Liver (tissue), 9 donors: ENCODE data around the gene RCL1. TPM values are rescaled to one million over a fixed set of nuclear protein-coding genes. Genes with fewer than 3 reads are reported as not detected.

Experiments used
- DNase-seq: peaks from one replicate; pipeline ENCODE4 v3.0.0-alpha.2; 2017; ENCODE audit warnings: low spot score
- H3K27ac ChIP-seq, 2 donors: one replicate each; pipeline ENCODE4 v1.7.0; 2013; ENCODE audit warnings: inconsistent platforms in 2 of 2, low read length in 2 of 2, control low read depth in 1 of 2, low read depth in 1 of 2, mild to moderate bottlenecking in 1 of 2
- H3K27me3 ChIP-seq, 4 donors: one replicate each; pipeline versions ENCODE4 v1.6.1 to v1.7.0; 2013; ENCODE audit warnings: low read length in 3 of 4, inconsistent platforms in 1 of 4, mild to moderate bottlenecking in 1 of 4, moderate library complexity in 1 of 4; ENCODE audit not compliant: control insufficient read depth in 4 of 4, insufficient read depth in 4 of 4
- H3K36me3 ChIP-seq, 4 donors: one replicate each; pipeline versions ENCODE4 v1.6.1 to v1.7.0; 2013; ENCODE audit warnings: low read length in 3 of 4, mild to moderate bottlenecking in 3 of 4, low read depth in 1 of 4, moderate library complexity in 1 of 4; ENCODE audit not compliant: control insufficient read depth in 4 of 4, insufficient read depth in 3 of 4
- H3K4me1 ChIP-seq, 4 donors: one replicate each; pipeline versions ENCODE4 v1.6.1 to v1.7.0; 2013; ENCODE audit warnings: low read length in 3 of 4, mild to moderate bottlenecking in 3 of 4, moderate library complexity in 1 of 4; ENCODE audit not compliant: control insufficient read depth in 4 of 4, insufficient read depth in 4 of 4
- H3K4me3 ChIP-seq, 3 donors: one replicate each; pipeline versions ENCODE4 v1.6.1 to v1.7.0; 2013; ENCODE audit warnings: low read length in 3 of 3, control low read depth in 1 of 3, low read depth in 1 of 3, mild to moderate bottlenecking in 1 of 3
- H3K9ac ChIP-seq, 2 donors: one replicate each; pipeline ENCODE4 v1.7.0; 2013; ENCODE audit warnings: low read length in 2 of 2, mild to moderate bottlenecking in 2 of 2, moderate library complexity in 2 of 2, control low read depth in 1 of 2, low read depth in 1 of 2
- H3K9me3 ChIP-seq, 4 donors: one replicate each; pipeline versions ENCODE4 v1.6.1 to v1.7.0; 2013; ENCODE audit warnings: low read length in 3 of 4; ENCODE audit not compliant: control insufficient read depth in 4 of 4
- EGR1 ChIP-seq, 2 donors: IDR thresholded peaks; 2 replicates each; pipeline ENCODE4 v1.6.1; 2016 to 2018; ENCODE audit warnings: antibody characterized with exemption in 2 of 2, low read depth in 2 of 2
- FOXA1 ChIP-seq: IDR thresholded peaks from 2 replicates; pipeline ENCODE4 v1.6.1; 2016; ENCODE audit warnings: antibody characterized with exemption
- FOXA2 ChIP-seq: IDR thresholded peaks from 2 replicates; pipeline ENCODE4 v1.6.1; 2016; ENCODE audit warnings: antibody characterized with exemption
- GABPA ChIP-seq, 2 donors: IDR thresholded peaks in 1 of 2; conservative IDR thresholded peaks in 1 of 2; 2 replicates each; pipeline ENCODE4 v1.6.1; 2016; ENCODE audit warnings: antibody characterized with exemption in 2 of 2, mild to moderate bottlenecking in 1 of 2, moderate library complexity in 1 of 2
- HNF4A ChIP-seq, 2 donors: conservative IDR thresholded peaks; 2 replicates each; pipeline ENCODE4 v1.6.1; 2016; ENCODE audit warnings: antibody characterized with exemption in 2 of 2, mild to moderate bottlenecking in 2 of 2
- HNF4G ChIP-seq: IDR thresholded peaks from 2 replicates; pipeline ENCODE4 v1.6.1; 2016; ENCODE audit warnings: antibody characterized with exemption
- JUND ChIP-seq, 2 donors: IDR thresholded peaks; 2 replicates each; pipeline ENCODE4 v1.6.1; 2016; ENCODE audit warnings: antibody characterized with exemption in 2 of 2
- NR2F2 ChIP-seq: IDR thresholded peaks from 2 replicates; pipeline ENCODE4 v1.6.1; 2016; ENCODE audit warnings: antibody characterized with exemption
- RAD21 ChIP-seq, 2 donors: IDR thresholded peaks; 2 replicates each; pipeline ENCODE4 v1.6.1; 2016; ENCODE audit warnings: antibody characterized with exemption in 2 of 2, mild to moderate bottlenecking in 2 of 2
- REST ChIP-seq: IDR thresholded peaks from 2 replicates; pipeline ENCODE4 v1.6.1; 2016; ENCODE audit warnings: antibody characterized with exemption, mild to moderate bottlenecking
- RXRA ChIP-seq, 2 donors: IDR thresholded peaks; 2 replicates each; pipeline ENCODE4 v1.6.1; 2017 to 2018; ENCODE audit warnings: antibody characterized with exemption in 2 of 2, mild to moderate bottlenecking in 1 of 2
- SP1 ChIP-seq: IDR thresholded peaks from 2 replicates; pipeline ENCODE4 v1.6.1; 2018; ENCODE audit warnings: antibody characterized with exemption, mild to moderate bottlenecking
- TAF1 ChIP-seq: conservative IDR thresholded peaks from 2 replicates; pipeline ENCODE4 v1.6.1; 2016; ENCODE audit warnings: antibody characterized with exemption, mild to moderate bottlenecking
- YY1 ChIP-seq: IDR thresholded peaks from 2 replicates; pipeline ENCODE4 v1.6.1; 2016; ENCODE audit warnings: antibody characterized with exemption, mild to moderate bottlenecking
- ZBTB33 ChIP-seq: IDR thresholded peaks from 2 replicates; pipeline ENCODE4 v1.6.1; 2016; ENCODE audit warnings: antibody characterized with exemption
- WGBS: extraction: QIAGEN DNeasy Blood & Tissue Kit; methylation state at CpG from one replicate; pipeline ENCODE4 v1.1.7; 2013; 5-methylcytosine and 5-hydroxymethylcytosine counted together
- polyA plus RNA-seq, 2 donors: library from polyadenylated mRNA; stranded (reverse) in 1 of 2; unstranded in 1 of 2; fragments of 200-250 nt in 1 of 2; fragments of >200 nt in 1 of 2; fragmentation: Nextera tagmentation in 1 of 2; extraction: Ambion mirVana in 1 of 2; gene quantifications; one replicate each; pipeline versions ENCODE4 v1.2.1 to v1.2.3, GENCODE V29; 2013 to 2015
- total RNA-seq, 2 donors: library from RNA; depleted of rRNA; stranded (reverse); fragments of >200 nt; gene quantifications; one replicate each; pipeline ENCODE4 v1.2.3, GENCODE V29; 2014
- TF ChIP-seq, protein P1 (sequence below): IDR thresholded peaks from 2 replicates; pipeline ENCODE4 v1.6.1; 2016; ENCODE audit warnings: antibody characterized with exemption
- TF ChIP-seq, protein P2 (sequence below): IDR thresholded peaks from 2 replicates; pipeline ENCODE4 v1.6.1; 2016; ENCODE audit warnings: antibody characterized with exemption
- TF ChIP-seq, protein P3 (sequence below): fragments of 150-350 bp; IDR thresholded peaks from 2 replicates; pipeline ENCODE4 v1.5.1; 2017; ENCODE audit warnings: improper control_type of control experiment, low read depth, low read length; ENCODE audit not compliant: missing input control
- donor health status: healthy.
- donor health status: healthy.
- donor health status: healthy.
- donor health status: healthy.
- donor health status: healthy.

RCL1 gene
- total and polyA plus RNA-seq, 4 donors = 52.2 to 121 (median 86.8) TPM

DNA sequence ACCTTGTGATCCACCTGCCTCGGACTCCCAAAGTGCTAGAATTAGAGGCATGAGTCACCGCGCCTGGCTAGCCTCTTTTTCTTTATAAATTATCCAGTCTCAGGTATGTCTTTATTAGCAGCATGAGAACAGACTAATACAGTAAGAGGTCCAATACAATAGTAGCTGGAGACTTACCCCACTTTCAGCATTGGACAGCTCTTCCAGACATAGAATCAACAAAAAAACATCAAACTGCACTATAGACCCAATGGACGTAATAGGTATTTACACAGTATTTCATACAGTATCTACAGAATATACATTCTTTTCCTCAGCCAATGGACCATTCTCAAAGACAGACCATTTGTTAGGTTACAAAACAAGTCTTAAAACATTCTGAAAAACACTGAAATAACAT lies 6.1 kb upstream of the RCL1 start (continued):
- TF ChIP-seq, protein P1, sequence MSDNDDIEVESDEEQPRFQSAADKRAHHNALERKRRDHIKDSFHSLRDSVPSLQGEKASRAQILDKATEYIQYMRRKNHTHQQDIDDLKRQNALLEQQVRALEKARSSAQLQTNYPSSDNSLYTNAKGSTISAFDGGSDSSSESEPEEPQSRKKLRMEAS = no peak

- WGBS = 100% methylated on average over 1 of the region's 1 CpG
- TF ChIP-seq EGR1 (IDR thresholded peaks at IDR 0.05; ENCODE audit: low read depth in 2 of 2) (no peak), RXRA (IDR thresholded peaks at IDR 0.05) (no peak)
- DNase-seq = no peak
- Histone ChIP-seq H3K9me3 (no peaks in the 10 kb centered on the region), H3K27me3 (no peaks in the 10 kb centered on the region), H3K9ac (no peak overlapping the region), H3K36me3 (no peaks in the 10 kb centered on the region), H3K4me3 (no peak overlapping the region), H3K27ac (no peak overlapping the region), H3K4me1 (peaks cover 0 to 7% (median 6%) of the 10 kb centered on the region in 4 donors)
Observed at GRCh38 chr9:4787876-4788275, 4.9 kb upstream of the RCL1 start.

- TF ChIP-seq YY1 (no peak), TAF1 (no peak), FOXA2 (no peak), RXRA (IDR thresholded peaks at IDR 0.05) (no peak), HNF4G (no peak), FOXA1 (no peak), SP1 (no peak), HNF4A (conservative IDR thresholded peaks at IDR 0.05) (no peak), RAD21 (IDR thresholded peaks at IDR 0.05) (no peak)
- TF ChIP-seq, protein P1 = no peak
- TF ChIP-seq, protein P2, sequence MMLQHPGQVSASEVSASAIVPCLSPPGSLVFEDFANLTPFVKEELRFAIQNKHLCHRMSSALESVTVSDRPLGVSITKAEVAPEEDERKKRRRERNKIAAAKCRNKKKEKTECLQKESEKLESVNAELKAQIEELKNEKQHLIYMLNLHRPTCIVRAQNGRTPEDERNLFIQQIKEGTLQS = no peak
- WGBS = 96% methylated on average over 6 of the region's 6 CpGs
- peaks cover 0 to 12% (median 8%) of the 10 kb centered on the region in 4 donors for H3K4me1 ChIP-seq
- no peaks in the 10 kb centered on the region for H3K36me3 ChIP-seq
- H3K4me3 ChIP-seq = no peak overlapping the region
- no peak overlapping the region for H3K9ac ChIP-seq
- no peak for DNase-seq
- no peak overlapping the region for H3K27ac ChIP-seq
- no peaks in the 10 kb centered on the region for H3K27me3 ChIP-seq
- no peaks in the 10 kb centered on the region for H3K9me3 ChIP-seq
Observed at GRCh38 chr9:4788703-4789102, 4.0 kb upstream of the RCL1 start.

GRCh38 chr9:4792054-4792571 lies 631 bp upstream of the RCL1 start:
- peak overlapping the region; percentile 49 to 74 (median 63) for H3K4me3 ChIP-seq
- no peak for TF ChIP-seq TAF1
- no peak for TF ChIP-seq ZBTB33
- TF ChIP-seq FOXA1 = no peak
- TF ChIP-seq, protein P3, sequence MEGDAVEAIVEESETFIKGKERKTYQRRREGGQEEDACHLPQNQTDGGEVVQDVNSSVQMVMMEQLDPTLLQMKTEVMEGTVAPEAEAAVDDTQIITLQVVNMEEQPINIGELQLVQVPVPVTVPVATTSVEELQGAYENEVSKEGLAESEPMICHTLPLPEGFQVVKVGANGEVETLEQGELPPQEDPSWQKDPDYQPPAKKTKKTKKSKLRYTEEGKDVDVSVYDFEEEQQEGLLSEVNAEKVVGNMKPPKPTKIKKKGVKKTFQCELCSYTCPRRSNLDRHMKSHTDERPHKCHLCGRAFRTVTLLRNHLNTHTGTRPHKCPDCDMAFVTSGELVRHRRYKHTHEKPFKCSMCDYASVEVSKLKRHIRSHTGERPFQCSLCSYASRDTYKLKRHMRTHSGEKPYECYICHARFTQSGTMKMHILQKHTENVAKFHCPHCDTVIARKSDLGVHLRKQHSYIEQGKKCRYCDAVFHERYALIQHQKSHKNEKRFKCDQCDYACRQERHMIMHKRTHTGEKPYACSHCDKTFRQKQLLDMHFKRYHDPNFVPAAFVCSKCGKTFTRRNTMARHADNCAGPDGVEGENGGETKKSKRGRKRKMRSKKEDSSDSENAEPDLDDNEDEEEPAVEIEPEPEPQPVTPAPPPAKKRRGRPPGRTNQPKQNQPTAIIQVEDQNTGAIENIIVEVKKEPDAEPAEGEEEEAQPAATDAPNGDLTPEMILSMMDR = no peak
- TF ChIP-seq, protein P2 = no peak
- TF ChIP-seq FOXA2 = no peak
- no peak for TF ChIP-seq JUND (IDR thresholded peaks at IDR 0.05)
- no peak for TF ChIP-seq GABPA (IDR thresholded peaks at IDR 0.05 in 1 of 2, conservative IDR thresholded peaks at IDR 0.05 in 1 of 2)
- TF ChIP-seq NR2F2 = no peak
- no peak for TF ChIP-seq REST
- no peak for TF ChIP-seq SP1
- no peak for TF ChIP-seq YY1
- H3K4me1 ChIP-seq = peaks cover 0 to 22% (median 17%) of the 10 kb centered on the region in 4 donors
- H3K9me3 ChIP-seq = no peaks in the 10 kb centered on the region
- no peaks in the 10 kb centered on the region for H3K36me3 ChIP-seq
- 5% methylated on average over 23 of the region's 23 CpGs for WGBS
- no peak for DNase-seq
- no peak overlapping the region for H3K27ac ChIP-seq
- peak overlapping the region in 1 of 2 donors; percentile 24 for H3K9ac ChIP-seq
- H3K27me3 ChIP-seq = no peaks in the 10 kb centered on the region
